Heart left ventricle (tissue), 13 donors: Measurements from ENCODE around the gene GALNT18.

ENCODE experiments used
- CTCF ChIP-seq, 12 donors: fragments of 200-600 bp; sonication (generic) in 4 of 12; IDR thresholded peaks; one replicate each; pipeline versions ENCODE4 v1.5.0 to v1.8.0; 2018 to 2022; ENCODE audit warnings: antibody characterized with exemption in 12 of 12, mild to moderate bottlenecking in 5 of 12
- POLR2A ChIP-seq, 2 donors: fragments of 450-650 bp; IDR thresholded peaks; one replicate each; pipeline ENCODE4 v1.6.1; 2017; ENCODE audit warnings: antibody characterized with exemption in 2 of 2, mild to moderate bottlenecking in 2 of 2, moderate library complexity in 2 of 2
- donor health status: ischemic (EF 13 %, LVEDD 7.1; RV severe dilation, severe dysfunction).
- donor health status: DM: no; HTN: yes; CAD: no.
- donor health status: DM: no; HTN: no; CAD: no.
- donor health status: ischemic (EF 25% LVEDD 6.9; RV normal size, moderate dysfunction).
- donor health status: ischemic (EF 25% LVEDD 5.7; RV mildly dilated, moderate dysfunction).
- donor health status: ischemic (EF 35%, LVEDD 5.7; RV mildly dilated, moderate dysfunction).
- donor health status: nonischemic (EF 11% LVEDD 7.7; RV severe dilation, severe dysfunction).
- donor health status: DM: yes; HTN: yes; CAD: no.
- donor health status: PGD.
- donor health status: ischemic (EF 29% LVEDD 5.4; RV normal size, mild dysfunction).
- donor health status: nonischemic (EF 23%, LVEDD 6.1; RV moderate dilation, normal function).

DNA sequence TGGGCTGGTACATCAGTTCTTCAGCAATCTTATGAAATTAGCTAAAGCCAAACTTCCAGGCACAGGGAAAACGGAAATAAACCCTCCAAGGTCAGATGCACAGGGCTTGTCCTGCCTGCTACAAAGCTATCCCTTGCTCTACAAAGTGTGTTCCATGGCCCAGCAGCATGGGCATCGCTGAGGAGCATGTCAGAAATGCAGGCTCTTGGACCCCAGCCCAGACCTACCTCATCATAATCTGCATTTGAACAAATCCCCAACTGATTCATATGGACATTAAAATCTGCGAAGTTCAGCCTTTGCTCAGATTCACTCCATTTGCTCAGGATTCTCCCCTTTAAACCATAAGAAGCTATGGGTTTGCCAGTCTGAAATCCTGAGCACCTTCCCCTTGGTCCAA, 139.1 kb downstream of the GALNT18 start:
- TF ChIP-seq CTCF (IDR thresholded peaks at IDR 0.05) = no peak
- no peak for TF ChIP-seq POLR2A (IDR thresholded peaks at IDR 0.05)
